Transverse colon (tissue), 4 donors: Measurements from ENCODE around the gene INO80.

ENCODE experiments used
- CTCF ChIP-seq, 5 experiments: fragments of 200-600 bp in 3 of 5; fragments of 450-650 bp in 2 of 5; sonication (generic) in 3 of 5; IDR thresholded peaks; 1 replicate in 2 of 5; 2 replicates in 3 of 5; pipeline ENCODE4 v1.5.1; 2016 to 2017; ENCODE audit warnings: antibody characterized with exemption in 5 of 5, inconsistent platforms in 3 of 5, mild to moderate bottlenecking in 2 of 5, moderate library complexity in 1 of 5
- POLR2A ChIP-seq: fragments of 450-650 bp; IDR thresholded peaks from one replicate; pipeline ENCODE4 v1.6.1; 2016; ENCODE audit warnings: antibody characterized with exemption, mild to moderate bottlenecking, moderate library complexity
- POLR2AphosphoS5 ChIP-seq, 3 donors: sonication (generic); formaldehyde crosslinking; IDR thresholded peaks; one replicate each; pipeline ENCODE4 v1.6.1; 2016; ENCODE audit warnings: antibody characterized with exemption in 3 of 3

- TF ChIP-seq CTCF (IDR thresholded peaks at IDR 0.05) (no peak), POLR2AphosphoS5 (IDR thresholded peaks at IDR 0.05) (no peak), POLR2A (no peak)
These were observed 160.8 kb downstream of the INO80 start for GRCh38 chr15:40955141-40955903.
